B cell (primary cell): ENCODE results near the gene SLC38A5. TPM values are rescaled to one million over a fixed set of nuclear protein-coding genes. Genes with fewer than 3 reads are reported as not detected.
"Not testable (repeated sequence)": the region's sequence is repeated elsewhere in the genome, so short reads cannot be mapped to it uniquely, and the experiment has no call there.

ENCODE experiments used
- ATAC-seq: fragments of 200-7000 bp; cut with Tn5 transposase; one replicate; pipeline ENCODE4 v1.10.0; 2021; ENCODE audit warnings: low read depth, mild to moderate bottlenecking, moderate number of reproducible peaks, moderate library complexity
- CTCF ChIA-PET: fragments of 350-600 bp; sonication (Branson Sonifier 250); formaldehyde crosslinking; loops from one replicate; lab custom pipeline; 2021; ENCODE audit warnings: antibody characterized with exemption, inconsistent platforms; lab: Charles Lee
- POLR2A ChIA-PET: fragments of 350-600 bp; sonication (Branson Sonifier 250); formaldehyde crosslinking; loops from one replicate; lab custom pipeline; 2021; ENCODE audit warnings: antibody characterized with exemption; lab: Charles Lee
- DNase-seq: peaks from one replicate; pipeline ENCODE4 v3.0.0; 2013
- H2AFZ ChIP-seq: 2 replicates; pipeline ENCODE4 v1.6.1; 2012; ENCODE audit warnings: mild to moderate bottlenecking, low read depth, low read length; ENCODE audit not compliant: insufficient read depth, poor library complexity, severe bottlenecking
- H3K27ac ChIP-seq, 2 donors: 1 replicate in 1 of 2; 2 replicates in 1 of 2; pipeline ENCODE4 v1.5.1; 2012 to 2013; ENCODE audit warnings: low read length in 2 of 2, mild to moderate bottlenecking in 2 of 2, moderate library complexity in 1 of 2
- H3K27me3 ChIP-seq, 4 experiments: fragments of 200-600 bp in 1 of 4; sonication (generic) in 1 of 4; replicated peaks in 1 of 4; 1 replicate in 2 of 4; 2 replicates in 2 of 4; pipeline versions ENCODE4 v1.6.1 to v1.7.0; 2013 to 2016; ENCODE audit warnings: low read length in 3 of 4, mild to moderate bottlenecking in 2 of 4, mixed read lengths in 1 of 4, moderate library complexity in 1 of 4; ENCODE audit not compliant: insufficient read depth in 4 of 4, control insufficient read depth in 3 of 4; ENCODE audit errors: control extremely low read depth in 1 of 4
- H3K36me3 ChIP-seq, 2 experiments: replicated peaks in 1 of 2; 1 replicate in 1 of 2; 2 replicates in 1 of 2; pipeline versions ENCODE4 v1.6.1 to v1.7.1; 2013; ENCODE audit warnings: low read length in 1 of 2; ENCODE audit not compliant: insufficient read depth in 2 of 2, control insufficient read depth in 1 of 2; ENCODE audit errors: control extremely low read depth in 1 of 2, extremely low read depth in 1 of 2
- H3K4me1 ChIP-seq, 2 donors: fragments of 200-600 bp in 1 of 2; sonication (generic) in 1 of 2; 1 replicate in 1 of 2; 2 replicates in 1 of 2; pipeline versions ENCODE4 v1.5.1 to v1.6.1; 2013 to 2017; ENCODE audit warnings: low read length in 2 of 2; ENCODE audit not compliant: control insufficient read depth in 2 of 2, insufficient read depth in 2 of 2
- H3K4me2 ChIP-seq: replicated peaks from 2 replicates; pipeline ENCODE3; 2012; ENCODE audit warnings: mild to moderate bottlenecking, low read depth, low read length; ENCODE audit not compliant: poor library complexity, severe bottlenecking
- H3K4me3 ChIP-seq, 5 experiments: fragments of 200-600 bp in 1 of 5; sonication (generic) in 1 of 5; 1 replicate in 3 of 5; 2 replicates in 2 of 5; pipeline versions ENCODE4 v1.5.1 to v1.7.0; 2011 to 2016; ENCODE audit warnings: low read length in 4 of 5, mild to moderate bottlenecking in 4 of 5, low read depth in 2 of 5, control low read depth in 1 of 5, moderate library complexity in 1 of 5; ENCODE audit not compliant: insufficient read depth in 1 of 5; ENCODE audit errors: control extremely low read depth in 1 of 5, extremely low read depth in 1 of 5
- H3K79me2 ChIP-seq: fragments of 200-600 bp; sonication (generic); one replicate; pipeline ENCODE4 v1.6.0; 2016; ENCODE audit warnings: low read length; ENCODE audit not compliant: control insufficient read depth, insufficient read depth
- H3K9ac ChIP-seq: fragments of 200-600 bp; sonication (generic); 2 replicates; pipeline ENCODE4 v1.6.1; 2017; ENCODE audit warnings: mild to moderate bottlenecking, low read length, moderate library complexity
- H3K9me3 ChIP-seq, 3 donors: one replicate each; pipeline versions ENCODE4 v1.6.1 to v1.7.1; 2013; ENCODE audit warnings: low read length in 2 of 3; ENCODE audit not compliant: control insufficient read depth in 2 of 3, insufficient read depth in 1 of 3; ENCODE audit errors: control extremely low read depth in 1 of 3
- H4K20me1 ChIP-seq: 2 replicates; pipeline ENCODE4 v1.6.0; 2012; ENCODE audit warnings: mild to moderate bottlenecking, low read length; ENCODE audit not compliant: insufficient read depth, control insufficient read depth, poor library complexity, severe bottlenecking
- H3K27ac Mint-ChIP-seq: one replicate; pipeline ENCODE4 v1.8.0; 2021; ENCODE audit warnings: mixed read lengths
- H3K27me3 Mint-ChIP-seq: one replicate; pipeline ENCODE4 v1.8.0; 2021; ENCODE audit warnings: mixed read lengths
- H3K4me1 Mint-ChIP-seq: one replicate; pipeline ENCODE4 v1.8.0; 2021; ENCODE audit warnings: mixed read lengths
- H3K4me3 Mint-ChIP-seq: one replicate; pipeline ENCODE4 v1.8.0; 2021; ENCODE audit warnings: mixed read lengths
- H3K9me3 Mint-ChIP-seq: one replicate; pipeline ENCODE4 v1.8.0; 2022; ENCODE audit warnings: mixed read lengths; ENCODE audit not compliant: insufficient read depth
- EZH2 ChIP-seq: IDR thresholded peaks from 2 replicates; pipeline ENCODE4 v1.6.1; 2012; ENCODE audit warnings: borderline replicate concordance, low read depth, mild to moderate bottlenecking, moderate library complexity, low read length; ENCODE audit not compliant: insufficient read depth, poor library complexity, severe bottlenecking
- WGBS: methylation state at CpG from one replicate; pipeline ENCODE4 v1.1.5; 2013; ENCODE audit warnings: missing lambda C conversion rate; ENCODE audit not compliant: insufficient coverage; 5-methylcytosine and 5-hydroxymethylcytosine counted together
- intact Hi-C: fragments of 100-400 bp; cut with micrococcal nuclease; formaldehyde crosslinking; loops from one replicate; pipeline ENCODE4 v1.10.0; 2022
- polyA minus RNA-seq: library from RNA; depleted of rRNA, polyadenylated mRNA; stranded (reverse); fragments of >200 nt; gene quantifications from 2 replicates; pipeline ENCODE4 v1.2.3, GENCODE V29; 2012
- polyA plus RNA-seq: library from polyadenylated mRNA; depleted of rRNA; stranded (reverse); fragments of >200 nt; gene quantifications from 2 replicates; pipeline ENCODE4 v1.2.3, GENCODE V29; 2012
- total RNA-seq, 2 donors: library from RNA; stranded (reverse); fragments of 120-200 nt in 1 of 2; gene quantifications; 1 replicate in 1 of 2; 2 replicates in 1 of 2; pipeline versions ENCODE4 v1.2.3 to v1.2.4, GENCODE V29; 2013 to 2022
- TF ChIP-seq, protein P1 (sequence below): fragments of 200-600 bp; IDR thresholded peaks from one replicate; pipeline ENCODE4 v1.8.0; 2022; ENCODE audit warnings: antibody characterized with exemption, mild to moderate bottlenecking

Gene SLC38A5
- total RNA-seq (14.8 and 15.1 TPM in 2 replicates), polyA plus RNA-seq (21.6 and 23.2 TPM in 2 replicates), polyA minus RNA-seq (10.4 and 15.7 TPM in 2 replicates)
- total RNA-seq (2013): 7.8 TPM

DNA sequence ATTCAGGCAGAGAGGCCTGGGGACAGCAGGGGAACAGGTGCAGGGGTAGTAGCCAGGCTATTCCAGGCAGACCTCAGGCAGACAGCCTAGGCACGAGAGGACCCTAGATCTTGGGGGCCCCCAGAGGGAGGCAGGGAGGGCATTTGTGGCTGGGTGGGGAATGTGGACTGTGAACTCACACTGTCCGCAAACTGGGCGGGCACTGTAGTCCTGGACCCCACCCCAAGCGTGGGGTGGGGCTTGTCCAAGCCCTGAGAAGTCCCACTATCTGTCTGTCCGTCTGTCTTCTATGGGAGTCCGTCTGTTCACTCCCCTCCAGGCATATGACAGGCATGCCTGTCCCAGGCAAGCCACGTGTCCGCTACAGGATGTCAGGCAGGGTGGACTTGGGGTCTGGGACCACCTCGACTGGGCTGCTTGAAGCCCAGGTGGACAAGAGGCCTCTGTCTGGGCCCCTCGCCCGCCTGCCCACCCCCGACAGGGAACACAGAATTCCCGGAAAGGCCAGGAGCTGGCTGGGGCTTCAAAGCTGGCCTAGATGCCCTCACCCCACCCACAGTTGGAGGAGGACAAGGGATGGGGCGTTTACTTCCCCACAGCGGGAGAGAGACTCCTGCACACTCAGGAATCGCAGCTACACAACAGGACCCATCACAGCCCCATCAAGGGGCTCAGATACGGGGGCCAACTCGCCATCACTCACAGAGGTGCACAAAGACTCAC is at the start of gene SLC38A5:
TSS of gene SLC38A5 (minus strand) at position 151 of the 723 bp plus-strand sequence. CDS start 2,336 bp downstream, outside the sequence.
- H3K4me1 Mint-ChIP-seq: peaks cover 18% of the 10 kb centered on the region
- peak within 1 kb of the TSS; percentile 85 for H3K4me2 ChIP-seq
- no peaks in the 10 kb centered on the region for H3K9me3 ChIP-seq
- peak within 1 kb of the TSS in 4 of 5 experiments; percentile 54 to 74 (median 66) for H3K4me3 ChIP-seq
- H3K27me3 ChIP-seq: no peaks in the 10 kb centered on the region
- H3K27ac Mint-ChIP-seq: peak within 1 kb of the TSS; percentile 79
- no peaks in the 10 kb centered on the region for H3K9me3 Mint-ChIP-seq
- H3K4me3 Mint-ChIP-seq: peak within 1 kb of the TSS; percentile 87
- TF ChIP-seq EZH2: no peak
- TF ChIP-seq, protein P1, sequence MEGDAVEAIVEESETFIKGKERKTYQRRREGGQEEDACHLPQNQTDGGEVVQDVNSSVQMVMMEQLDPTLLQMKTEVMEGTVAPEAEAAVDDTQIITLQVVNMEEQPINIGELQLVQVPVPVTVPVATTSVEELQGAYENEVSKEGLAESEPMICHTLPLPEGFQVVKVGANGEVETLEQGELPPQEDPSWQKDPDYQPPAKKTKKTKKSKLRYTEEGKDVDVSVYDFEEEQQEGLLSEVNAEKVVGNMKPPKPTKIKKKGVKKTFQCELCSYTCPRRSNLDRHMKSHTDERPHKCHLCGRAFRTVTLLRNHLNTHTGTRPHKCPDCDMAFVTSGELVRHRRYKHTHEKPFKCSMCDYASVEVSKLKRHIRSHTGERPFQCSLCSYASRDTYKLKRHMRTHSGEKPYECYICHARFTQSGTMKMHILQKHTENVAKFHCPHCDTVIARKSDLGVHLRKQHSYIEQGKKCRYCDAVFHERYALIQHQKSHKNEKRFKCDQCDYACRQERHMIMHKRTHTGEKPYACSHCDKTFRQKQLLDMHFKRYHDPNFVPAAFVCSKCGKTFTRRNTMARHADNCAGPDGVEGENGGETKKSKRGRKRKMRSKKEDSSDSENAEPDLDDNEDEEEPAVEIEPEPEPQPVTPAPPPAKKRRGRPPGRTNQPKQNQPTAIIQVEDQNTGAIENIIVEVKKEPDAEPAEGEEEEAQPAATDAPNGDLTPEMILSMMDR: no peak
- no peaks in the 10 kb centered on the region for H3K36me3 ChIP-seq
- H3K27me3 Mint-ChIP-seq: no peaks in the 10 kb centered on the region
- POLR2A ChIA-PET: no interaction called here
- intact Hi-C loops: no loop called here
- ATAC-seq: no peak
- H4K20me1 ChIP-seq: no peaks in the 10 kb centered on the region
- peaks cover 7% of the 10 kb centered on the region for H3K79me2 ChIP-seq
- no peak for DNase-seq
- peak within 1 kb of the TSS; percentile 92 for H2AFZ ChIP-seq
- peak within 1 kb of the TSS in 1 of 2 donors; percentile 49 for H3K27ac ChIP-seq
- CTCF ChIA-PET: no interaction called here
- H3K4me1 ChIP-seq: peaks cover 3 to 16% of the 10 kb centered on the region in 2 donors
- H3K9ac ChIP-seq: peak within 1 kb of the TSS; percentile 74
- WGBS: 90% methylated on average over 8 of the region's 18 CpGs

DNA sequence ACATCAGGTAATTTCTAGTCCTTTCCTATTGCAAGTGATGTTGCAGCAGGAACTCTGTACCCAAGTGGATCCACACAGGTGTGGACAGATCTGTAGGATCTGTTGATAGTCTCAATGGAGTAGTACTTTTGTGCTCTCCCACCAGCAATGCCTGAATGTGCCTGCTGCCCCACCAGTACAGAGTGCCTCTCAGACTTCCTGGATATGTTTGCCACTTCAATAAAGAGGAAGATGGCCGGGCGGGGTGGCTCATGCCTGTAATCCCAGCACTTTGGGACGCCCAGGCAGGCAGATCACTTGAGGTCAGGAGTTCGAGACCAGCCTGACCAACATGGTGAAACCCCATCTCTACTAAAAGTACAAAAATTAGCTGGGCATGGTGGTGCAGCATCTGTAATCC is 49.4 kb upstream of the SLC38A5 start:
- H4K20me1 ChIP-seq, H3K4me3 Mint-ChIP-seq, H3K9me3 Mint-ChIP-seq, intact Hi-C loops, H3K27ac Mint-ChIP-seq, ATAC-seq, H3K9me3 ChIP-seq, H3K27me3 Mint-ChIP-seq, H3K27me3 ChIP-seq, DNase-seq, H3K36me3 ChIP-seq, CTCF ChIA-PET, H3K9ac ChIP-seq, H3K4me2 ChIP-seq, H2AFZ ChIP-seq, H3K27ac ChIP-seq, H3K4me3 ChIP-seq: not testable (repeated sequence)
- Histone ChIP-seq H3K4me1 (peaks cover 12 to 19% of the 10 kb centered on the region in 2 donors), H3K79me2 (peaks cover 15% of the 10 kb centered on the region)
- POLR2A ChIA-PET: interaction anchor here (1.2 kb wide), 1 partner anchor 20 kb away, joined by 5 read pairs; the partner anchor contains the start of gene TBC1D25
- no CpG with 5 or more reads among the region's 4 CpGs for WGBS
- H3K4me1 Mint-ChIP-seq: peaks cover 12% of the 10 kb centered on the region
